ENCODE measurements around the gene PPT1. TPM values are rescaled to one million over a fixed set of nuclear protein-coding genes. Genes with fewer than 3 reads are reported as not detected.

Gene PPT1
- polyA plus RNA-seq, 1 donor from 2014 or later: 64.6 TPM

GRCh38 chr1:40053138-40053887 lies 43.7 kb downstream of the PPT1 start:
- H2AFZ ChIP-seq (ENCODE audit: low read depth, low read length): no peak overlapping the region
- peaks cover 27% of the 10 kb centered on the region for H3K79me2 ChIP-seq (replicated peaks; ENCODE audit: insufficient read depth, low read length)
- no peak overlapping the region for H3K9ac ChIP-seq (ENCODE audit: low read length)
- TF ChIP-seq MXI1 (conservative IDR thresholded peaks at IDR 0.05; ENCODE audit: poor library complexity, severe bottlenecking) (no peak), SMC3 (conservative IDR thresholded peaks at IDR 0.05; ENCODE audit: poor library complexity) (no peak)
- H3K4me2 ChIP-seq (ENCODE audit: low read length): no peak overlapping the region
- H3F3A ChIP-seq (ENCODE audit: insufficient read depth, low read length, poor library complexity, severe bottlenecking): no peaks in the 10 kb centered on the region
- no peaks in the 10 kb centered on the region for H3K9me3 ChIP-seq (ENCODE audit: low read length)
- no peaks in the 10 kb centered on the region for H3K27me3 ChIP-seq (ENCODE audit: insufficient read depth, low read depth, low read length)
- no peaks in the 10 kb centered on the region for H3K36me3 ChIP-seq (ENCODE audit: insufficient read depth, low read length)
- no peak overlapping the region for H3K27ac ChIP-seq (ENCODE audit: low read length)
- H3K4me3 ChIP-seq (ENCODE audit: low read length): no peak overlapping the region
- no peaks in the 10 kb centered on the region for H4K20me1 ChIP-seq (ENCODE audit: insufficient read depth)
- H3K9me2 ChIP-seq (ENCODE audit: insufficient read depth, low read length): no peaks in the 10 kb centered on the region

- Histone ChIP-seq H3F3A (ENCODE audit: insufficient read depth, low read length, poor library complexity, severe bottlenecking) (no peaks in the 10 kb centered on the region), H3K36me3 (ENCODE audit: insufficient read depth, low read length) (no peaks in the 10 kb centered on the region), H3K27ac (ENCODE audit: low read length) (no peak overlapping the region), H2AFZ (ENCODE audit: low read depth, low read length) (no peak overlapping the region), H3K27me3 (ENCODE audit: insufficient read depth, low read depth, low read length) (no peaks in the 10 kb centered on the region), H4K20me1 (ENCODE audit: insufficient read depth) (no peaks in the 10 kb centered on the region), H3K9me3 (ENCODE audit: low read length) (no peaks in the 10 kb centered on the region), H3K79me2 (replicated peaks; ENCODE audit: insufficient read depth, low read length) (peaks cover 34% of the 10 kb centered on the region), H3K4me2 (ENCODE audit: low read length) (no peak overlapping the region), H3K4me3 (ENCODE audit: low read length) (no peak overlapping the region), H3K9ac (ENCODE audit: low read length) (no peak overlapping the region), H3K9me2 (ENCODE audit: insufficient read depth, low read length) (no peaks in the 10 kb centered on the region)
- TF ChIP-seq RAD21 (conservative IDR thresholded peaks at IDR 0.05) (no peak), TAF1 (IDR thresholded peaks at IDR 0.05; ENCODE audit: low read depth) (no peak), EZH2 (IDR thresholded peaks at IDR 0.05; ENCODE audit: borderline replicate concordance, insufficient read depth, low read length, poor library complexity, severe bottlenecking) (no peak)
Observed at GRCh38 chr1:40050863-40051262, 46.2 kb downstream of the PPT1 start.

- Histone ChIP-seq H3K4me3 (ENCODE audit: low read length) (no peak overlapping the region), H3K79me2 (replicated peaks; ENCODE audit: insufficient read depth, low read length) (peaks cover 41% of the 10 kb centered on the region), H3F3A (ENCODE audit: insufficient read depth, low read length, poor library complexity, severe bottlenecking) (no peaks in the 10 kb centered on the region), H2AFZ (ENCODE audit: low read depth, low read length) (no peak overlapping the region), H3K9me2 (ENCODE audit: insufficient read depth, low read length) (no peaks in the 10 kb centered on the region), H4K20me1 (ENCODE audit: insufficient read depth) (no peaks in the 10 kb centered on the region), H3K9ac (ENCODE audit: low read length) (no peak overlapping the region), H3K27ac (ENCODE audit: low read length) (no peak overlapping the region), H3K36me3 (ENCODE audit: insufficient read depth, low read length) (no peaks in the 10 kb centered on the region), H3K9me3 (ENCODE audit: low read length) (no peaks in the 10 kb centered on the region), H3K4me2 (ENCODE audit: low read length) (no peak overlapping the region), H3K27me3 (ENCODE audit: insufficient read depth, low read depth, low read length) (no peaks in the 10 kb centered on the region)
- no peak for TF ChIP-seq POLR2AphosphoS5 (IDR thresholded peaks at IDR 0.05)
- TF ChIP-seq EP300 (conservative IDR thresholded peaks at IDR 0.05; ENCODE audit: poor library complexity, severe bottlenecking): no peak
- TF ChIP-seq RAD21 (conservative IDR thresholded peaks at IDR 0.05): no peak
- no peak for TF ChIP-seq MXI1 (conservative IDR thresholded peaks at IDR 0.05; ENCODE audit: poor library complexity, severe bottlenecking)
- no peak for TF ChIP-seq EZH2 (IDR thresholded peaks at IDR 0.05; ENCODE audit: borderline replicate concordance, insufficient read depth, low read length, poor library complexity, severe bottlenecking)
Observed at GRCh38 chr1:40049725-40050124, 47.3 kb downstream of the PPT1 start.

- Histone ChIP-seq H3K27me3 (ENCODE audit: insufficient read depth, low read depth, low read length) (no peaks in the 10 kb centered on the region), H4K20me1 (ENCODE audit: insufficient read depth) (no peaks in the 10 kb centered on the region), H3K9me3 (ENCODE audit: low read length) (no peaks in the 10 kb centered on the region), H3F3A (ENCODE audit: insufficient read depth, low read length, poor library complexity, severe bottlenecking) (no peaks in the 10 kb centered on the region), H2AFZ (ENCODE audit: low read depth, low read length) (no peak overlapping the region), H3K4me3 (ENCODE audit: low read length) (no peak overlapping the region), H3K4me2 (ENCODE audit: low read length) (no peak overlapping the region), H3K36me3 (ENCODE audit: insufficient read depth, low read length) (no peaks in the 10 kb centered on the region), H3K27ac (ENCODE audit: low read length) (no peak overlapping the region), H3K79me2 (replicated peaks; ENCODE audit: insufficient read depth, low read length) (peaks cover 51% of the 10 kb centered on the region), H3K9me2 (ENCODE audit: insufficient read depth, low read length) (no peaks in the 10 kb centered on the region), H3K9ac (ENCODE audit: low read length) (no peak overlapping the region)
- TF ChIP-seq REST (IDR thresholded peaks at IDR 0.05; ENCODE audit: borderline replicate concordance): no peak
- no peak for TF ChIP-seq SMC3 (conservative IDR thresholded peaks at IDR 0.05; ENCODE audit: poor library complexity)
- TF ChIP-seq EP300 (conservative IDR thresholded peaks at IDR 0.05; ENCODE audit: poor library complexity, severe bottlenecking): no peak
- no peak for TF ChIP-seq RAD21 (conservative IDR thresholded peaks at IDR 0.05)
- TF ChIP-seq EZH2 (IDR thresholded peaks at IDR 0.05; ENCODE audit: borderline replicate concordance, insufficient read depth, low read length, poor library complexity, severe bottlenecking): no peak
- no peak for TF ChIP-seq TAF1 (IDR thresholded peaks at IDR 0.05; ENCODE audit: low read depth)
- TF ChIP-seq MXI1 (conservative IDR thresholded peaks at IDR 0.05; ENCODE audit: poor library complexity, severe bottlenecking): no peak
- no peak for TF ChIP-seq POLR2AphosphoS5 (IDR thresholded peaks at IDR 0.05)
- TF ChIP-seq CTCF (IDR thresholded peaks at IDR 0.05; ENCODE audit: poor library complexity, severe bottlenecking): no peak
Observed at GRCh38 chr1:40047769-40048168, 49.3 kb downstream of the PPT1 start.
